GM18519 (cell line): ENCODE measurements around the gene DGCR8.

ENCODE experiments used
- ATAC-seq: cut with Tn5 transposase; IDR thresholded peaks from one replicate; pipeline ENCODE4 v1.9.1; 2021; ENCODE audit warnings: mild to moderate bottlenecking, moderate library complexity; ENCODE audit not compliant: unreplicated experiment, low FRiP score

The DGCR8 gene

GRCh38 chr22:20089226-20089976, 9.4 kb downstream of the DGCR8 start:
- no peak for ATAC-seq

GRCh38 chr22:20089977-20090729, 10.1 kb downstream of the DGCR8 start:
- no peak for ATAC-seq

GRCh38 chr22:20090730-20091240, 10.7 kb downstream of the DGCR8 start:
- no peak for ATAC-seq

GRCh38 chr22:20091690-20092476, 11.8 kb downstream of the DGCR8 start:
- no peak for ATAC-seq

GRCh38 chr22:20092477-20092854, 12.4 kb downstream of the DGCR8 start:
- ATAC-seq, result no peak

- no peak for ATAC-seq
Observed at GRCh38 chr22:20093418-20094196, 13.6 kb downstream of the DGCR8 start.

- ATAC-seq, result no peak
Observed at GRCh38 chr22:20094197-20094807, 14.3 kb downstream of the DGCR8 start.

- ATAC-seq, result no peak
Observed at GRCh38 chr22:20095521-20095920, 15.5 kb downstream of the DGCR8 start.

- no peak for ATAC-seq
Observed at GRCh38 chr22:20096574-20097420, 16.8 kb downstream of the DGCR8 start.

- no peak for ATAC-seq
Observed at GRCh38 chr22:20099099-20099711, 19.2 kb downstream of the DGCR8 start.

- no peak for ATAC-seq
Observed at GRCh38 chr22:20101638-20102037, 21.6 kb downstream of the DGCR8 start.

- no peak for ATAC-seq
Observed at GRCh38 chr22:20102203-20102780, 22.3 kb downstream of the DGCR8 start.

- ATAC-seq, result no peak
Observed at GRCh38 chr22:20105456-20106204, 25.6 kb downstream of the DGCR8 start.

- ATAC-seq, result no peak
Observed at GRCh38 chr22:20106205-20106848, 26.3 kb downstream of the DGCR8 start.

GRCh38 chr22:20106849-20107237, 26.8 kb downstream of the DGCR8 start:
- no peak for ATAC-seq

- no peak for ATAC-seq
Observed at GRCh38 chr22:20107471-20107901, 27.4 kb downstream of the DGCR8 start.
